HepG2 (cell line): Measurements from ENCODE around the gene PIK3R4. TPM values are rescaled to one million over a fixed set of nuclear protein-coding genes. Genes with fewer than 3 reads are reported as not detected.

Source experiments
- CBX1 ChIP-seq: IDR thresholded peaks from one replicate; pipeline ENCODE4 v1.6.1; 2016; ENCODE audit warnings: antibody characterized with exemption, low read depth
- HDAC1 ChIP-seq: sonication (generic); formaldehyde crosslinking; IDR thresholded peaks from 2 replicates; pipeline ENCODE4 v1.5.1; 2020; ENCODE audit warnings: mild to moderate bottlenecking, missing genetic modification reagents
- ISX ChIP-seq: sonication (generic); formaldehyde crosslinking; conservative IDR thresholded peaks from 2 replicates; pipeline ENCODE4 v1.5.0; 2020; ENCODE audit warnings: missing genetic modification reagents
- KDM6A ChIP-seq: IDR thresholded peaks from 2 replicates; pipeline ENCODE4 v1.6.1; 2016; ENCODE audit warnings: low read depth
- NONO ChIP-seq, 2 experiments: fragments of 450-650 bp in 1 of 2; sonication (generic) in 1 of 2; formaldehyde crosslinking in 1 of 2; IDR thresholded peaks in 1 of 2; conservative IDR thresholded peaks in 1 of 2; 2 replicates each; pipeline versions ENCODE4 v1.6.1 to v1.8.0; 2017 to 2022; ENCODE audit warnings: mild to moderate bottlenecking in 1 of 2, missing genetic modification reagents in 1 of 2, moderate library complexity in 1 of 2
- SOX6 ChIP-seq, 2 experiments: fragments of 450-650 bp in 1 of 2; sonication (generic) in 1 of 2; formaldehyde crosslinking in 1 of 2; IDR thresholded peaks; 2 replicates each; pipeline versions ENCODE4 v1.4.0 to v1.6.1; 2017 to 2020; ENCODE audit warnings: antibody characterized with exemption in 1 of 2, mild to moderate bottlenecking in 1 of 2, missing genetic modification reagents in 1 of 2
- SRY ChIP-seq: sonication (generic); formaldehyde crosslinking; IDR thresholded peaks from 2 replicates; pipeline ENCODE4 v1.8.0; 2022; ENCODE audit warnings: mild to moderate bottlenecking, missing genetic modification reagents
- TP53 ChIP-seq: sonication (generic); formaldehyde crosslinking; conservative IDR thresholded peaks from 2 replicates; pipeline ENCODE4 v1.4.0; 2020; ENCODE audit warnings: missing genetic modification reagents
- ZFX ChIP-seq: sonication (generic); formaldehyde crosslinking; IDR thresholded peaks from 2 replicates; pipeline ENCODE4 v1.4.0; 2020; ENCODE audit warnings: mild to moderate bottlenecking, low read depth, missing genetic modification reagents, moderate library complexity
- ZNF335 ChIP-seq: sonication (generic); formaldehyde crosslinking; IDR thresholded peaks from 2 replicates; pipeline ENCODE4 v1.4.0; 2020; ENCODE audit warnings: missing genetic modification reagents
- ZNF768 ChIP-seq: sonication (generic); formaldehyde crosslinking; IDR thresholded peaks from 2 replicates; pipeline ENCODE4 v1.4.0; 2020; ENCODE audit warnings: missing genetic modification reagents
- ZNF841 ChIP-seq: sonication (generic); formaldehyde crosslinking; IDR thresholded peaks from 2 replicates; pipeline ENCODE4 v1.8.1; 2023; ENCODE audit warnings: missing genetic modification reagents, borderline replicate concordance
- polyA plus RNA-seq, 8 experiments: library from polyadenylated mRNA; depleted of rRNA in 3 of 8; stranded (reverse) in 7 of 8; unstranded in 1 of 8; fragments of >200 nt; fragmentation: Illumina TruSeq in 4 of 8; extraction: Trizol in 4 of 8; gene quantifications; 2 replicates each; pipeline versions ENCODE4 v1.2.1 to v1.2.3, GENCODE V29; 2011 to 2016; ENCODE audit warnings: low read depth in 4 of 8, missing spikeins in 1 of 8, mixed read lengths in 1 of 8; ENCODE audit not compliant: insufficient read depth in 1 of 8
- total RNA-seq, 5 experiments: library from RNA; depleted of rRNA; stranded (reverse); fragments of >200 nt; fragmentation: Illumina TruSeq; extraction: Trizol; gene quantifications; 2 replicates each; pipeline ENCODE4 v1.2.3, GENCODE V29; 2016; ENCODE audit warnings: low read depth in 1 of 5
- TF ChIP-seq, protein P1 (sequence below): sonication (generic); formaldehyde crosslinking; IDR thresholded peaks from 2 replicates; pipeline ENCODE4 v1.4.0; 2020; ENCODE audit warnings: missing genetic modification reagents, borderline replicate concordance
- TF ChIP-seq, protein P2 (sequence below): sonication (generic); formaldehyde crosslinking; IDR thresholded peaks from 2 replicates; pipeline ENCODE4 v1.5.1; 2020; ENCODE audit warnings: mild to moderate bottlenecking, missing genetic modification reagents, moderate library complexity
- TF ChIP-seq, protein P3 (sequence below): sonication (generic); formaldehyde crosslinking; IDR thresholded peaks from 2 replicates; pipeline ENCODE4 v1.4.0; 2020; ENCODE audit warnings: missing genetic modification reagents, mild to moderate bottlenecking, borderline replicate concordance
- TF ChIP-seq, protein P4 (sequence below): sonication (generic); formaldehyde crosslinking; IDR thresholded peaks from 2 replicates; pipeline ENCODE4 v1.4.0; 2020; ENCODE audit warnings: mild to moderate bottlenecking, missing genetic modification reagents
- TF ChIP-seq, protein P5 (sequence below): sonication (generic); formaldehyde crosslinking; IDR thresholded peaks from 2 replicates; pipeline ENCODE4 v1.4.0; 2020; ENCODE audit warnings: missing genetic modification reagents

The PIK3R4 gene
- total and polyA plus RNA-seq, 2 of the 13 experiments (the other 11 are each of a cell fraction or from before 2014, with no cell fraction given): 22.4 to 26.0 TPM

DNA sequence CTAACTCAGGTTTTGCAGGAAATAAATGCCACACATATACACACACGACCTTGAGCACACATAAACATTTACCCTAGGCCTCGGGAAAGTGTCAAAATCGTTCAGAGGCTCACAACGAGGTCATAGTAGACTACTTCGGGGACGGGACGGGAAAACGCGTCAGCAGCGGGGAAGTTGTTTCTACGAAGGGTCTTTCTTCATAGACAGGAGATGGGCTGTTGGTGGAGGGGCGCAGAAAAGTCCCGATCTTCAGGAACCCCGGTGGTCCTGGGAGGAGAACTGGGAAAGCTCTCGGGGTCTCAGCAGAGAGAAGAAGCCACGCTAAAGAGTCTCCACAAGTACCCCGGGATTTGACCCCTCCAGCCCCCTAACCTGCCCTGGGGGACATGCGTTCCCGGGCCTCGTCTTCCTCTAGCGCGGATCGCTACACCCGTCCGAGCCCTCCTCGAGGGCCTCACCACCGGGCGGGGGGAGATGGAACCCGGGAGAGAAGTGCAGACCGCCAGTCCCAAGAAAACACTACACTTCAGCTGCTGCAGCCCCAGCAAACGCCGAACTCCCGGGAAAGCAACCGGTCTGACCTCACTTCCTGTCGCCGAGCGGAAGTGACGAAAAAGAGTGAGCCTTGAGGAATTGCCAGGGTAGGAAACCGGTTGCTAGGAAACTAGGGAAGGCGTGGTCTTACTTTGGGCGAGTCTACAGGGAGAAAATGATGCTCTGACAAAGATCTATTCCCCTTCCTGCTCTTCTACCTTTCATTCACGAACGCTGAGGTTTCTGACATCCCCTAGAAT, at the start of gene PIK3R4 (continued):
- TF ChIP-seq, protein P1, sequence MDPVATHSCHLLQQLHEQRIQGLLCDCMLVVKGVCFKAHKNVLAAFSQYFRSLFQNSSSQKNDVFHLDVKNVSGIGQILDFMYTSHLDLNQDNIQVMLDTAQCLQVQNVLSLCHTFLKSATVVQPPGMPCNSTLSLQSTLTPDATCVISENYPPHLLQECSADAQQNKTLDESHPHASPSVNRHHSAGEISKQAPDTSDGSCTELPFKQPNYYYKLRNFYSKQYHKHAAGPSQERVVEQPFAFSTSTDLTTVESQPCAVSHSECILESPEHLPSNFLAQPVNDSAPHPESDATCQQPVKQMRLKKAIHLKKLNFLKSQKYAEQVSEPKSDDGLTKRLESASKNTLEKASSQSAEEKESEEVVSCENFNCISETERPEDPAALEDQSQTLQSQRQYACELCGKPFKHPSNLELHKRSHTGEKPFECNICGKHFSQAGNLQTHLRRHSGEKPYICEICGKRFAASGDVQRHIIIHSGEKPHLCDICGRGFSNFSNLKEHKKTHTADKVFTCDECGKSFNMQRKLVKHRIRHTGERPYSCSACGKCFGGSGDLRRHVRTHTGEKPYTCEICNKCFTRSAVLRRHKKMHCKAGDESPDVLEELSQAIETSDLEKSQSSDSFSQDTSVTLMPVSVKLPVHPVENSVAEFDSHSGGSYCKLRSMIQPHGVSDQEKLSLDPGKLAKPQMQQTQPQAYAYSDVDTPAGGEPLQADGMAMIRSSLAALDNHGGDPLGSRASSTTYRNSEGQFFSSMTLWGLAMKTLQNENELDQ (CRISPR knock-in tag): no peak
- TF ChIP-seq ZFX (CRISPR knock-in tag) (peak; percentile 57; the same call in 1 of the 2 replicates), ZNF768 (no peak; the same call in 1 of the 2 replicates), NONO (IDR thresholded peaks at IDR 0.05) (no peak), NONO (CRISPR knock-in tag; conservative IDR thresholded peaks at IDR 0.05) (0 out of 2 replicates have a peak, but pooled peaks have one; percentile 19), TP53 (CRISPR knock-in tag) (no peak), KDM6A (CRISPR knock-in tag) (no peak), SRY (CRISPR knock-in tag) (no peak), SOX6 (IDR thresholded peaks at IDR 0.05) (no peak), SOX6 (CRISPR knock-in tag; IDR thresholded peaks at IDR 0.05) (no peak), CBX1 (no peak), ZNF841 (no peak), HDAC1 (CRISPR knock-in tag) (peak; percentile 85), ZNF335 (CRISPR knock-in tag) (no peak), ISX (no peak)
- TF ChIP-seq, protein P2, sequence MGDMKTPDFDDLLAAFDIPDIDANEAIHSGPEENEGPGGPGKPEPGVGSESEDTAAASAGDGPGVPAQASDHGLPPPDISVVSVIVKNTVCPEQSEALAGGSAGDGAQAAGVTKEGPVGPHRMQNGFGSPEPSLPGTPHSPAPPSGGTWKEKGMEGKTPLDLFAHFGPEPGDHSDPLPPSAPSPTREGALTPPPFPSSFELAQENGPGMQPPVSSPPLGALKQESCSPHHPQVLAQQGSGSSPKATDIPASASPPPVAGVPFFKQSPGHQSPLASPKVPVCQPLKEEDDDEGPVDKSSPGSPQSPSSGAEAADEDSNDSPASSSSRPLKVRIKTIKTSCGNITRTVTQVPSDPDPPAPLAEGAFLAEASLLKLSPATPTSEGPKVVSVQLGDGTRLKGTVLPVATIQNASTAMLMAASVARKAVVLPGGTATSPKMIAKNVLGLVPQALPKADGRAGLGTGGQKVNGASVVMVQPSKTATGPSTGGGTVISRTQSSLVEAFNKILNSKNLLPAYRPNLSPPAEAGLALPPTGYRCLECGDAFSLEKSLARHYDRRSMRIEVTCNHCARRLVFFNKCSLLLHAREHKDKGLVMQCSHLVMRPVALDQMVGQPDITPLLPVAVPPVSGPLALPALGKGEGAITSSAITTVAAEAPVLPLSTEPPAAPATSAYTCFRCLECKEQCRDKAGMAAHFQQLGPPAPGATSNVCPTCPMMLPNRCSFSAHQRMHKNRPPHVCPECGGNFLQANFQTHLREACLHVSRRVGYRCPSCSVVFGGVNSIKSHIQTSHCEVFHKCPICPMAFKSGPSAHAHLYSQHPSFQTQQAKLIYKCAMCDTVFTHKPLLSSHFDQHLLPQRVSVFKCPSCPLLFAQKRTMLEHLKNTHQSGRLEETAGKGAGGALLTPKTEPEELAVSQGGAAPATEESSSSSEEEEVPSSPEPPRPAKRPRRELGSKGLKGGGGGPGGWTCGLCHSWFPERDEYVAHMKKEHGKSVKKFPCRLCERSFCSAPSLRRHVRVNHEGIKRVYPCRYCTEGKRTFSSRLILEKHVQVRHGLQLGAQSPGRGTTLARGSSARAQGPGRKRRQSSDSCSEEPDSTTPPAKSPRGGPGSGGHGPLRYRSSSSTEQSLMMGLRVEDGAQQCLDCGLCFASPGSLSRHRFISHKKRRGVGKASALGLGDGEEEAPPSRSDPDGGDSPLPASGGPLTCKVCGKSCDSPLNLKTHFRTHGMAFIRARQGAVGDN (CRISPR knock-in tag): peak; percentile 59
- TF ChIP-seq, protein P3, sequence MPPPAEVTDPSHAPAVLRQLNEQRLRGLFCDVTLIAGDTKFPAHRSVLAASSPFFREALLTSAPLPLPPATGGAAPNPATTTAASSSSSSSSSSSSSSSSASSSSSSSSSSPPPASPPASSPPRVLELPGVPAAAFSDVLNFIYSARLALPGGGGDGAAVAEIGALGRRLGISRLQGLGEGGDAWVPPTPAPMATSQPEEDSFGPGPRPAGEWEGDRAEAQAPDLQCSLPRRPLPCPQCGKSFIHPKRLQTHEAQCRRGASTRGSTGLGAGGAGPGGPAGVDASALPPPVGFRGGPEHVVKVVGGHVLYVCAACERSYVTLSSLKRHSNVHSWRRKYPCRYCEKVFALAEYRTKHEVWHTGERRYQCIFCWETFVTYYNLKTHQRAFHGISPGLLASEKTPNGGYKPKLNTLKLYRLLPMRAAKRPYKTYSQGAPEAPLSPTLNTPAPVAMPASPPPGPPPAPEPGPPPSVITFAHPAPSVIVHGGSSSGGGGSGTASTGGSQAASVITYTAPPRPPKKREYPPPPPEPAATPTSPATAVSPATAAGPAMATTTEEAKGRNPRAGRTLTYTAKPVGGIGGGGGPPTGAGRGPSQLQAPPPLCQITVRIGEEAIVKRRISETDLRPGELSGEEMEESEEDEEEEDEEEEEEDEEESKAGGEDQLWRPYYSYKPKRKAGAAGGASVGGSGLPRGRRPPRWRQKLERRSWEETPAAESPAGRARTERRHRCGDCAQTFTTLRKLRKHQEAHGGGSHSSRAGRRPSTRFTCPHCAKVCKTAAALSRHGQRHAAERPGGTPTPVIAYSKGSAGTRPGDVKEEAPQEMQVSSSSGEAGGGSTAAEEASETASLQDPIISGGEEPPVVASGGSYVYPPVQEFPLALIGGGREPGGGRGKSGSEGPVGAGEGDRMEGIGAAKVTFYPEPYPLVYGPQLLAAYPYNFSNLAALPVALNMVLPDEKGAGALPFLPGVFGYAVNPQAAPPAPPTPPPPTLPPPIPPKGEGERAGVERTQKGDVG: no peak
- TF ChIP-seq, protein P4, sequence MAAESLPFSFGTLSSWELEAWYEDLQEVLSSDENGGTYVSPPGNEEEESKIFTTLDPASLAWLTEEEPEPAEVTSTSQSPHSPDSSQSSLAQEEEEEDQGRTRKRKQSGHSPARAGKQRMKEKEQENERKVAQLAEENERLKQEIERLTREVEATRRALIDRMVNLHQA (CRISPR knock-in tag): no peak
- TF ChIP-seq, protein P5, sequence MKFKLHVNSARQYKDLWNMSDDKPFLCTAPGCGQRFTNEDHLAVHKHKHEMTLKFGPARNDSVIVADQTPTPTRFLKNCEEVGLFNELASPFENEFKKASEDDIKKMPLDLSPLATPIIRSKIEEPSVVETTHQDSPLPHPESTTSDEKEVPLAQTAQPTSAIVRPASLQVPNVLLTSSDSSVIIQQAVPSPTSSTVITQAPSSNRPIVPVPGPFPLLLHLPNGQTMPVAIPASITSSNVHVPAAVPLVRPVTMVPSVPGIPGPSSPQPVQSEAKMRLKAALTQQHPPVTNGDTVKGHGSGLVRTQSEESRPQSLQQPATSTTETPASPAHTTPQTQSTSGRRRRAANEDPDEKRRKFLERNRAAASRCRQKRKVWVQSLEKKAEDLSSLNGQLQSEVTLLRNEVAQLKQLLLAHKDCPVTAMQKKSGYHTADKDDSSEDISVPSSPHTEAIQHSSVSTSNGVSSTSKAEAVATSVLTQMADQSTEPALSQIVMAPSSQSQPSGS (CRISPR knock-in tag): no peak
